HepG2 (cell line): ENCODE measurements around the gene PRRT2. TPM values are rescaled to one million over a fixed set of nuclear protein-coding genes. Genes with fewer than 3 reads are reported as not detected.
A peak's percentile ranks its signal among the peaks of the same experiment; 100 is the strongest.

ENCODE experiments used
- ATAC-seq: fragments of 200-7000 bp; cut with Tn5 transposase; 3 replicates; pipeline ENCODE4 v1.9.1; 2020; ENCODE audit warnings: mild to moderate bottlenecking, moderate library complexity
- BruUV-seq: library from RNA; stranded (reverse); fragments of 400-500 nt; replicated peaks from 2 replicates; lab custom pipeline; 2021; lab: Mats Ljungman, UMichigan
- CTCF ChIA-PET: fragments of 300-600 bp; formaldehyde crosslinking; extraction: SDS; loops from one replicate; lab custom pipeline; 2021; ENCODE audit warnings: low total read pairs, inconsistent platforms, low intra/inter-chr PET ratio; lab: Yijun Ruan, JAX
- POLR2A ChIA-PET: fragments of 350-600 bp; sonication (Branson Sonifier 250); formaldehyde crosslinking; loops from one replicate; lab custom pipeline; 2020; ENCODE audit warnings: antibody characterized with exemption, inconsistent platforms; lab: Yijun Ruan, JAX
- DNase-seq: peaks from one replicate; pipeline ENCODE4 v3.0.0-alpha.2; 2015; ENCODE audit warnings: low spot score
- FAIRE-seq: peaks from 3 replicates; lab custom pipeline; 2011; peaks lifted over from hg19 to GRCh38; lab: Jason Lieb, UNC
- H2AFZ ChIP-seq: one replicate; pipeline ENCODE4 v1.6.1; 2011; ENCODE audit warnings: low read length, inconsistent platforms
- H3K27ac ChIP-seq: fragments of 300-600 bp; 3 replicates; pipeline ENCODE4 v1.8.0; 2011; ENCODE audit warnings: mixed run types, mild to moderate bottlenecking, mixed read lengths, low read length, inconsistent platforms; ENCODE audit not compliant: insufficient read depth; ENCODE audit errors: extremely low read length
- H3K27me3 ChIP-seq, 2 experiments: fragments of 200-600 bp in 1 of 2; 2 replicates in 1 of 2; 3 replicates in 1 of 2; pipeline versions ENCODE4 v1.6.0 to v1.8.0; 2011; ENCODE audit warnings: low read length in 2 of 2, mild to moderate bottlenecking in 2 of 2, moderate library complexity in 2 of 2, inconsistent platforms in 1 of 2; ENCODE audit not compliant: insufficient read depth in 2 of 2, control insufficient read depth in 1 of 2
- H3K36me3 ChIP-seq, 2 experiments: fragments of 200-600 bp in 1 of 2; replicated peaks in 1 of 2; 2 replicates in 1 of 2; 3 replicates in 1 of 2; pipeline versions ENCODE4 v1.5.1 to v1.8.0; 2011; ENCODE audit warnings: low read length in 2 of 2, inconsistent platforms in 1 of 2; ENCODE audit not compliant: insufficient read depth in 2 of 2, control insufficient read depth in 1 of 2
- H3K4me1 ChIP-seq: 2 replicates; pipeline ENCODE4 v1.5.1; 2012; ENCODE audit warnings: low read length, inconsistent platforms; ENCODE audit not compliant: insufficient read depth
- H3K4me2 ChIP-seq: 2 replicates; pipeline ENCODE4 v1.6.0; 2011; ENCODE audit warnings: low read depth, low read length, inconsistent platforms
- H3K4me3 ChIP-seq, 3 experiments: fragments of 200-600 bp in 1 of 3; sonication (generic), shearing (Covaris generic) in 1 of 3; replicated peaks in 1 of 3; 2 replicates each; pipeline ENCODE4 v1.5.1; 2011 to 2016; ENCODE audit warnings: low read length in 3 of 3, inconsistent platforms in 2 of 3, low read depth in 2 of 3, mild to moderate bottlenecking in 2 of 3, control low read depth in 1 of 3, mixed read lengths in 1 of 3; ENCODE audit not compliant: insufficient read depth in 1 of 3
- H3K79me2 ChIP-seq: one replicate; pipeline ENCODE4 v1.6.1; 2011; ENCODE audit warnings: low read length, inconsistent platforms; ENCODE audit not compliant: insufficient read depth
- H3K9ac ChIP-seq: 2 replicates; pipeline ENCODE4 v1.6.0; 2011; ENCODE audit warnings: mild to moderate bottlenecking, low read depth, low read length, inconsistent platforms; ENCODE audit not compliant: insufficient read depth
- H3K9me3 ChIP-seq: 2 replicates; pipeline ENCODE4 v1.5.1; 2012; ENCODE audit warnings: mild to moderate bottlenecking, low read length
- H4K20me1 ChIP-seq: 2 replicates; pipeline ENCODE4 v1.6.0; 2011; ENCODE audit warnings: inconsistent platforms, mild to moderate bottlenecking, low read length, moderate library complexity; ENCODE audit not compliant: insufficient read depth
- CEBPG ChIP-seq: IDR thresholded peaks from 2 replicates; pipeline ENCODE4 v1.6.1; 2016
- HOXD1 ChIP-seq: sonication (generic); formaldehyde crosslinking; IDR thresholded peaks from 2 replicates; pipeline ENCODE4 v1.5.0; 2020; ENCODE audit warnings: missing genetic modification reagents
- MAFG ChIP-seq: sonication (generic); formaldehyde crosslinking; IDR thresholded peaks from 2 replicates; pipeline ENCODE4 v1.5.1; 2020; ENCODE audit warnings: mild to moderate bottlenecking, missing genetic modification reagents
- MAFK ChIP-seq, 2 experiments: IDR thresholded peaks in 1 of 2; conservative IDR thresholded peaks in 1 of 2; 2 replicates each; pipeline ENCODE4 v1.6.1; 2011; ENCODE audit warnings: improper control_type of control experiment in 2 of 2, low read length in 2 of 2
- MEIS1 ChIP-seq: sonication (generic); formaldehyde crosslinking; IDR thresholded peaks from 2 replicates; pipeline ENCODE4 v1.9.0; 2021; ENCODE audit warnings: mild to moderate bottlenecking, missing genetic modification reagents, moderate library complexity, borderline replicate concordance
- RAD51 ChIP-seq: fragments of 450-650 bp; IDR thresholded peaks from 2 replicates; pipeline ENCODE4 v1.6.1; 2016; ENCODE audit warnings: borderline replicate concordance
- ZBTB7A ChIP-seq: sonication (generic); formaldehyde crosslinking; IDR thresholded peaks from 2 replicates; pipeline ENCODE4 v1.8.0; 2022; ENCODE audit warnings: mild to moderate bottlenecking, missing genetic modification reagents
- ZMYM2 ChIP-seq: sonication (generic); formaldehyde crosslinking; IDR thresholded peaks from 2 replicates; pipeline ENCODE4 v1.8.0; 2022; ENCODE audit warnings: mild to moderate bottlenecking, missing genetic modification reagents
- WGBS: methylation state at CpG from one replicate; pipeline ENCODE4 v1.1.6; 2017; ENCODE audit warnings: low lambda C conversion rate; 5-methylcytosine and 5-hydroxymethylcytosine counted together
- in situ Hi-C: cut with HindIII; loops from 2 replicates; pipeline ENCODE4 v1.10.0; 2017; ENCODE audit warnings: low pct_unique_long_range_greater_than_20kb; ENCODE audit not compliant: extremely low pct_ligation_motif_present
- intact Hi-C: fragments of 100-400 bp; cut with micrococcal nuclease; formaldehyde crosslinking; loops from one replicate; pipeline ENCODE4 v1.10.0; 2022; ENCODE audit not compliant: unreplicated experiment
- polyA plus RNA-seq, 8 experiments: library from polyadenylated mRNA; depleted of rRNA in 3 of 8; stranded (reverse) in 7 of 8; unstranded in 1 of 8; fragments of >200 nt; fragmentation: Illumina TruSeq in 4 of 8; extraction: Trizol in 4 of 8; gene quantifications; 2 replicates each; pipeline versions ENCODE4 v1.2.1 to v1.2.3, GENCODE V29; 2011 to 2016; ENCODE audit warnings: low read depth in 4 of 8, missing spikeins in 1 of 8, mixed read lengths in 1 of 8; ENCODE audit not compliant: insufficient read depth in 1 of 8
- total RNA-seq, 5 experiments: library from RNA; depleted of rRNA; stranded (reverse); fragments of >200 nt; fragmentation: Illumina TruSeq; extraction: Trizol; gene quantifications; 2 replicates each; pipeline ENCODE4 v1.2.3, GENCODE V29; 2016; ENCODE audit warnings: low read depth in 1 of 5
- TF ChIP-seq, protein P1 (sequence below): IDR thresholded peaks from 2 replicates; pipeline ENCODE4 v1.6.1; 2012; ENCODE audit warnings: low read length, improper control_type of control experiment
- TF ChIP-seq, protein P2 (sequence below): sonication (generic); formaldehyde crosslinking; IDR thresholded peaks from 2 replicates; pipeline ENCODE4 v1.5.0; 2020; ENCODE audit warnings: mild to moderate bottlenecking, missing genetic modification reagents, borderline replicate concordance

PRRT2 gene
- total and polyA plus RNA-seq, 2 of the 13 experiments (the other 11 are each of a cell fraction or from before 2014, with no cell fraction given): 0.51 to 1.1 TPM

DNA sequence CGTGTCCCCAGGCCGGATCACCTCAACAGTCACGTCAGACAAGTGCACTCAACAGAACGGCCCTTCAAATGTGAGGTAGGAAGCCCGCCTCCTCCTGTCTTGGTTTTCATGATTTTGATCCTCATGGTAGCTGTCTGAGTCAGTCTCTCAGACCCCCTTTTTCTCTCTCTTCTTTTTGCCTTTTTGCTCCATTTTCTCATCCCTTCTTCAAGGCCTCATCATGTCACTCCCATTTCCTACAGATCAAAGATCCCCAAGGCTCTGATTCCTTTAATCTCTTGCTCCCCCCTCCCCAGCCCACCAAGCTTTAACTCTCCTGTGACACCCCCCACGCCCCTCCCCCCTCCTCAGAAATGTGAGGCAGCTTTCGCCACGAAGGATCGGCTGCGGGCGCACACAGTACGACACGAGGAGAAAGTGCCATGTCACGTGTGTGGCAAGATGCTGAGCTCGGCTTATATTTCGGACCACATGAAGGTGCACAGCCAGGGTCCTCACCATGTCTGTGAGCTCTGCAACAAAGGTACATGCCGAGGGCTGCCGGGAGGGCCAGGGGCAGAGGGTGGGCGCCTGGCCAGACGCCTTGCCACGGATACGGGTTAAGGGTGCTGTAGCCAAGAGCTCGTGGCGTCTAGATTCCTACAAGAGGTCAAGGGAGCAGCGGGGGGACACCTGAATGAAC is 3.6 kb upstream of the PRRT2 start:
- Histone ChIP-seq H3K4me1 (peaks cover 70% of the 10 kb centered on the region), H3K79me2 (peaks cover 22% of the 10 kb centered on the region), H3K4me2 (peak overlapping the region; percentile 88), H3K4me3 (peak overlapping the region; percentile 63 to 85 (median 77)), H2AFZ (no peak overlapping the region), H3K27ac (peak overlapping the region; percentile 77), H3K9me3 (no peaks in the 10 kb centered on the region), H4K20me1 (peaks cover 23% of the 10 kb centered on the region; the same call in 1 of the 2 replicates), H3K27me3 (peaks cover 0 to 12% of the 10 kb centered on the region in 2 experiments; a peak in 2 of 5 replicates), H3K36me3 (peaks cover 10 to 35% of the 10 kb centered on the region in 2 experiments), H3K9ac (peak overlapping the region; percentile 78)
- intact Hi-C loops (no loop called here), in situ Hi-C loops (loop anchor here (25.0 kb wide), 1 partner anchor 854 kb away; the partner anchor contains the start of genes FBRS and PRR14)
- no peak for FAIRE-seq
- ChIA-PET POLR2A (interaction anchor here (0.7 to 3.7 kb wide), 23 partner anchors 9 to 257 kb away, joined by 3 to 80 read pairs (median 6); partner anchors contain the start of genes ALDOA, ASPHD1, CDIPT and KCTD13), CTCF (interaction anchor here (1.8 kb wide), 1 partner anchor 40 kb away, joined by 5 read pairs; no protein-coding TSS in a partner anchor)
- no peak for ATAC-seq
- WGBS: 73% methylated on average over 25 of the region's 25 CpGs
- BruUV-seq: no TSS peak
- no peak for DNase-seq
- peak; percentile 18; the same call in 1 of the 2 replicates for TF ChIP-seq MAFG
- TF ChIP-seq ZBTB7A: no peak
- no peak for TF ChIP-seq ZMYM2 (CRISPR knock-in tag)
- TF ChIP-seq, protein P1, sequence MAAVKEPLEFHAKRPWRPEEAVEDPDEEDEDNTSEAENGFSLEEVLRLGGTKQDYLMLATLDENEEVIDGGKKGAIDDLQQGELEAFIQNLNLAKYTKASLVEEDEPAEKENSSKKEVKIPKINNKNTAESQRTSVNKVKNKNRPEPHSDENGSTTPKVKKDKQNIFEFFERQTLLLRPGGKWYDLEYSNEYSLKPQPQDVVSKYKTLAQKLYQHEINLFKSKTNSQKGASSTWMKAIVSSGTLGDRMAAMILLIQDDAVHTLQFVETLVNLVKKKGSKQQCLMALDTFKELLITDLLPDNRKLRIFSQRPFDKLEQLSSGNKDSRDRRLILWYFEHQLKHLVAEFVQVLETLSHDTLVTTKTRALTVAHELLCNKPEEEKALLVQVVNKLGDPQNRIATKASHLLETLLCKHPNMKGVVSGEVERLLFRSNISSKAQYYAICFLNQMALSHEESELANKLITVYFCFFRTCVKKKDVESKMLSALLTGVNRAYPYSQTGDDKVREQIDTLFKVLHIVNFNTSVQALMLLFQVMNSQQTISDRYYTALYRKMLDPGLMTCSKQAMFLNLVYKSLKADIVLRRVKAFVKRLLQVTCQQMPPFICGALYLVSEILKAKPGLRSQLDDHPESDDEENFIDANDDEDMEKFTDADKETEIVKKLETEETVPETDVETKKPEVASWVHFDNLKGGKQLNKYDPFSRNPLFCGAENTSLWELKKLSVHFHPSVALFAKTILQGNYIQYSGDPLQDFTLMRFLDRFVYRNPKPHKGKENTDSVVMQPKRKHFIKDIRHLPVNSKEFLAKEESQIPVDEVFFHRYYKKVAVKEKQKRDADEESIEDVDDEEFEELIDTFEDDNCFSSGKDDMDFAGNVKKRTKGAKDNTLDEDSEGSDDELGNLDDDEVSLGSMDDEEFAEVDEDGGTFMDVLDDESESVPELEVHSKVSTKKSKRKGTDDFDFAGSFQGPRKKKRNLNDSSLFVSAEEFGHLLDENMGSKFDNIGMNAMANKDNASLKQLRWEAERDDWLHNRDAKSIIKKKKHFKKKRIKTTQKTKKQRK: no peak
- no peak for TF ChIP-seq MEIS1 (CRISPR knock-in tag)
- no peak for TF ChIP-seq CEBPG (CRISPR knock-in tag)
- TF ChIP-seq, protein P2, sequence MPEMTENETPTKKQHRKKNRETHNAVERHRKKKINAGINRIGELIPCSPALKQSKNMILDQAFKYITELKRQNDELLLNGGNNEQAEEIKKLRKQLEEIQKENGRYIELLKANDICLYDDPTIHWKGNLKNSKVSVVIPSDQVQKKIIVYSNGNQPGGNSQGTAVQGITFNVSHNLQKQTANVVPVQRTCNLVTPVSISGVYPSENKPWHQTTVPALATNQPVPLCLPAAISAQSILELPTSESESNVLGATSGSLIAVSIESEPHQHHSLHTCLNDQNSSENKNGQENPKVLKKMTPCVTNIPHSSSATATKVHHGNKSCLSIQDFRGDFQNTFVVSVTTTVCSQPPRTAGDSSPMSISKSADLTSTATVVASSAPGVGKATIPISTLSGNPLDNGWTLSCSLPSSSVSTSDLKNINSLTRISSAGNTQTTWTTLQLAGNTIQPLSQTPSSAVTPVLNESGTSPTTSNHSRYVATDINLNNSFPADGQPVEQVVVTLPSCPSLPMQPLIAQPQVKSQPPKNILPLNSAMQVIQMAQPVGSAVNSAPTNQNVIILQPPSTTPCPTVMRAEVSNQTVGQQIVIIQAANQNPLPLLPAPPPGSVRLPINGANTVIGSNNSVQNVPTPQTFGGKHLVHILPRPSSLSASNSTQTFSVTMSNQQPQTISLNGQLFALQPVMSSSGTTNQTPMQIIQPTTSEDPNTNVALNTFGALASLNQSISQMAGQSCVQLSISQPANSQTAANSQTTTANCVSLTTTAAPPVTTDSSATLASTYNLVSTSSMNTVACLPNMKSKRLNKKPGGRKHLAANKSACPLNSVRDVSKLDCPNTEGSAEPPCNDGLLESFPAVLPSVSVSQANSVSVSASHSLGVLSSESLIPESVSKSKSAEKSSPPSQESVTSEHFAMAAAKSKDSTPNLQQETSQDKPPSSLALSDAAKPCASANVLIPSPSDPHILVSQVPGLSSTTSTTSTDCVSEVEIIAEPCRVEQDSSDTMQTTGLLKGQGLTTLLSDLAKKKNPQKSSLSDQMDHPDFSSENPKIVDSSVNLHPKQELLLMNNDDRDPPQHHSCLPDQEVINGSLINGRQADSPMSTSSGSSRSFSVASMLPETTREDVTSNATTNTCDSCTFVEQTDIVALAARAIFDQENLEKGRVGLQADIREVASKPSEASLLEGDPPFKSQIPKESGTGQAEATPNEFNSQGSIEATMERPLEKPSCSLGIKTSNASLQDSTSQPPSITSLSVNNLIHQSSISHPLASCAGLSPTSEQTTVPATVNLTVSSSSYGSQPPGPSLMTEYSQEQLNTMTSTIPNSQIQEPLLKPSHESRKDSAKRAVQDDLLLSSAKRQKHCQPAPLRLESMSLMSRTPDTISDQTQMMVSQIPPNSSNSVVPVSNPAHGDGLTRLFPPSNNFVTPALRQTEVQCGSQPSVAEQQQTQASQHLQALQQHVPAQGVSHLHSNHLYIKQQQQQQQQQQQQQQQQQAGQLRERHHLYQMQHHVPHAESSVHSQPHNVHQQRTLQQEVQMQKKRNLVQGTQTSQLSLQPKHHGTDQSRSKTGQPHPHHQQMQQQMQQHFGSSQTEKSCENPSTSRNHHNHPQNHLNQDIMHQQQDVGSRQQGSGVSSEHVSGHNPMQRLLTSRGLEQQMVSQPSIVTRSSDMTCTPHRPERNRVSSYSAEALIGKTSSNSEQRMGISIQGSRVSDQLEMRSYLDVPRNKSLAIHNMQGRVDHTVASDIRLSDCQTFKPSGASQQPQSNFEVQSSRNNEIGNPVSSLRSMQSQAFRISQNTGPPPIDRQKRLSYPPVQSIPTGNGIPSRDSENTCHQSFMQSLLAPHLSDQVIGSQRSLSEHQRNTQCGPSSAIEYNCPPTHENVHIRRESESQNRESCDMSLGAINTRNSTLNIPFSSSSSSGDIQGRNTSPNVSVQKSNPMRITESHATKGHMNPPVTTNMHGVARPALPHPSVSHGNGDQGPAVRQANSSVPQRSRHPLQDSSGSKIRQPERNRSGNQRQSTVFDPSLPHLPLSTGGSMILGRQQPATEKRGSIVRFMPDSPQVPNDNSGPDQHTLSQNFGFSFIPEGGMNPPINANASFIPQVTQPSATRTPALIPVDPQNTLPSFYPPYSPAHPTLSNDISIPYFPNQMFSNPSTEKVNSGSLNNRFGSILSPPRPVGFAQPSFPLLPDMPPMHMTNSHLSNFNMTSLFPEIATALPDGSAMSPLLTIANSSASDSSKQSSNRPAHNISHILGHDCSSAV (CRISPR knock-in tag): no peak
- peak; percentile 94 to 96 for TF ChIP-seq MAFK (conservative IDR thresholded peaks at IDR 0.05 in 1 of 2, IDR thresholded peaks at IDR 0.05 in 1 of 2; ENCODE audit: low read length in 2 of 2)
- no peak for TF ChIP-seq HOXD1 (CRISPR knock-in tag)
- TF ChIP-seq RAD51: no peak
